HEK293 (cell line): ENCODE measurements around the gene SAFB.
A peak's percentile ranks its signal among the peaks of the same experiment; 100 is the strongest.

Experiments used
- CTCF ChIA-PET: fragments of 350-600 bp; formaldehyde crosslinking; extraction: SDS; loops from one replicate; lab custom pipeline; 2021; ENCODE audit warnings: antibody characterized with exemption; lab: Yijun Ruan, JAX
- POLR2A ChIA-PET: fragments of 300-600 bp; formaldehyde crosslinking; extraction: SDS; loops from one replicate; lab custom pipeline; 2020; ENCODE audit warnings: antibody characterized with exemption, inconsistent platforms; lab: Yijun Ruan, JAX
- H3K27ac ChIP-seq: fragments of 200-500 bp; sonication (Bioruptor generic); 2 replicates; pipeline ENCODE4 v1.5.1; 2014; ENCODE audit warnings: low read depth, low read length, control low read depth, inconsistent platforms; ENCODE audit errors: extremely low read depth
- H3K36me3 ChIP-seq, 2 experiments: fragments of 200-500 bp in 1 of 2; sonication (Bioruptor generic) in 1 of 2; 1 replicate in 1 of 2; 2 replicates in 1 of 2; pipeline ENCODE4 v1.5.1; 2014 to 2017; ENCODE audit warnings: inconsistent platforms in 2 of 2, low read length in 2 of 2; ENCODE audit not compliant: control insufficient read depth in 2 of 2, insufficient read depth in 1 of 2
- H3K4me1 ChIP-seq: fragments of 200-500 bp; sonication (Bioruptor generic); 2 replicates; pipeline ENCODE4 v1.5.1; 2014; ENCODE audit warnings: mild to moderate bottlenecking, low read length, inconsistent platforms; ENCODE audit not compliant: control insufficient read depth, insufficient read depth
- H3K4me3 ChIP-seq: 2 replicates; pipeline ENCODE4 v1.5.1; 2011; ENCODE audit warnings: low read depth, mild to moderate bottlenecking, control low read depth, low read length, moderate library complexity
- H3K9me3 ChIP-seq: fragments of 200-500 bp; sonication (Bioruptor generic); 2 replicates; pipeline ENCODE4 v1.5.1; 2014; ENCODE audit warnings: low read depth, low read length, inconsistent platforms; ENCODE audit not compliant: control insufficient read depth, insufficient read depth
- SETDB1 ChIP-seq: IDR thresholded peaks from one replicate; pipeline ENCODE4 v1.6.1; 2017; ENCODE audit warnings: mild to moderate bottlenecking, low read length, moderate library complexity, mixed read lengths; ENCODE audit not compliant: insufficient read length
- SP2 ChIP-seq: fragments of 450-650 bp; formaldehyde crosslinking; IDR thresholded peaks from 2 replicates; pipeline ENCODE4 v1.5.1; 2016; ENCODE audit warnings: missing biosample characterization, missing genetic modification characterization
- SP7 ChIP-seq: fragments of 450-650 bp; formaldehyde crosslinking; IDR thresholded peaks from 2 replicates; pipeline ENCODE4 v1.5.1; 2016; ENCODE audit warnings: missing biosample characterization, missing genetic modification characterization
- ZFHX2 ChIP-seq: fragments of 450-650 bp; formaldehyde crosslinking; conservative IDR thresholded peaks from 2 replicates; pipeline ENCODE4 v1.5.1; 2016; ENCODE audit warnings: missing biosample characterization, missing genetic modification characterization
- ZFP37 ChIP-seq: fragments of 450-650 bp; formaldehyde crosslinking; IDR thresholded peaks from 2 replicates; pipeline ENCODE4 v1.5.1; 2016; ENCODE audit warnings: missing biosample characterization, missing genetic modification characterization
- ZNF133 ChIP-seq: fragments of 450-650 bp; formaldehyde crosslinking; IDR thresholded peaks from 2 replicates; pipeline ENCODE4 v1.5.1; 2016; ENCODE audit warnings: missing biosample characterization, missing genetic modification characterization
- ZNF146 ChIP-seq: fragments of 450-650 bp; formaldehyde crosslinking; IDR thresholded peaks from 2 replicates; pipeline ENCODE4 v1.5.1; 2016; ENCODE audit warnings: missing biosample characterization, missing genetic modification characterization
- ZNF155 ChIP-seq: fragments of 450-650 bp; formaldehyde crosslinking; IDR thresholded peaks from 2 replicates; pipeline ENCODE4 v1.5.1; 2016; ENCODE audit warnings: missing biosample characterization, missing genetic modification characterization
- ZNF354C ChIP-seq: fragments of 450-650 bp; formaldehyde crosslinking; IDR thresholded peaks from 2 replicates; pipeline ENCODE4 v1.5.1; 2016; ENCODE audit warnings: missing biosample characterization, missing genetic modification characterization, low read depth, borderline replicate concordance
- ZNF416 ChIP-seq: fragments of 450-650 bp; formaldehyde crosslinking; IDR thresholded peaks from 2 replicates; pipeline ENCODE4 v1.5.1; 2016; ENCODE audit warnings: missing biosample characterization, missing genetic modification characterization
- ZNF433 ChIP-seq: fragments of 450-650 bp; formaldehyde crosslinking; IDR thresholded peaks from 2 replicates; pipeline ENCODE4 v1.5.1; 2016; ENCODE audit warnings: missing biosample characterization, missing genetic modification characterization, low read depth
- ZNF514 ChIP-seq: fragments of 450-650 bp; formaldehyde crosslinking; IDR thresholded peaks from 2 replicates; pipeline ENCODE4 v1.5.1; 2016; ENCODE audit warnings: missing biosample characterization, missing genetic modification characterization
- ZNF571 ChIP-seq: fragments of 450-650 bp; formaldehyde crosslinking; IDR thresholded peaks from 2 replicates; pipeline ENCODE4 v1.5.0; 2017; ENCODE audit warnings: missing biosample characterization, missing genetic modification characterization
- ZNF664 ChIP-seq: fragments of 450-650 bp; formaldehyde crosslinking; IDR thresholded peaks from 2 replicates; pipeline ENCODE4 v1.5.1; 2016; ENCODE audit warnings: missing biosample characterization, missing genetic modification characterization
- ZSCAN30 ChIP-seq: fragments of 450-650 bp; IDR thresholded peaks from 2 replicates; pipeline ENCODE4 v1.5.1; 2018; ENCODE audit warnings: missing biosample characterization, mild to moderate bottlenecking, missing genetic modification characterization, moderate library complexity
- TF ChIP-seq, protein P1 (sequence below): fragments of 450-650 bp; formaldehyde crosslinking; conservative IDR thresholded peaks from 2 replicates; pipeline ENCODE4 v1.5.1; 2016; ENCODE audit warnings: low read depth, missing biosample characterization, missing genetic modification characterization
- TF ChIP-seq, protein P2 (sequence below): fragments of 450-650 bp; formaldehyde crosslinking; IDR thresholded peaks from 2 replicates; pipeline ENCODE4 v1.5.1; 2016; ENCODE audit warnings: missing biosample characterization, missing genetic modification characterization

Gene SAFB

DNA sequence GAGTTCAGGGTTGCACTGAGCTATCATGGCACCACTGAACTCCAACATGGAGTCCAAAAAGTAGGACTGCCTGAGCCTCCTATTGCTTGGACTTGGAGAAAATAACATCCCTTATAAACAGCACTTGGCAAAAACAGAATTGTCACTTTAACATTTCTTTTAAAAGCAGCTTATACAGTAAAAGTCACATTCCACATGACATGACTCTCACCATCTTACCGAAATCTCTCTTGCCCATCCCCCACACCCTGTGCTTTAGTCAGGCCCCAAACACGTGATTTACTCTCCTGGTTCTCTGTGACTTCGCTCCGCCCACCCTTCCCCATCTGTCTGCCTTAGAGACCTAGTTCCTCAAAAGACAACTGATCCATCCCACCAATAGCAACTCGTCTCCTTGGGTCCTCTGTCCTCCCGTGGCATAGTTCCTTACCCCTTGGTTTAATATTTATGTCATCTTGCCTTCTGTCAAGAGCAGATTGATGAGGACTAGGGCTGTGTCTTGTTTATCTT, 4.6 kb downstream of the SAFB start (continued):
- TF ChIP-seq, protein P1, sequence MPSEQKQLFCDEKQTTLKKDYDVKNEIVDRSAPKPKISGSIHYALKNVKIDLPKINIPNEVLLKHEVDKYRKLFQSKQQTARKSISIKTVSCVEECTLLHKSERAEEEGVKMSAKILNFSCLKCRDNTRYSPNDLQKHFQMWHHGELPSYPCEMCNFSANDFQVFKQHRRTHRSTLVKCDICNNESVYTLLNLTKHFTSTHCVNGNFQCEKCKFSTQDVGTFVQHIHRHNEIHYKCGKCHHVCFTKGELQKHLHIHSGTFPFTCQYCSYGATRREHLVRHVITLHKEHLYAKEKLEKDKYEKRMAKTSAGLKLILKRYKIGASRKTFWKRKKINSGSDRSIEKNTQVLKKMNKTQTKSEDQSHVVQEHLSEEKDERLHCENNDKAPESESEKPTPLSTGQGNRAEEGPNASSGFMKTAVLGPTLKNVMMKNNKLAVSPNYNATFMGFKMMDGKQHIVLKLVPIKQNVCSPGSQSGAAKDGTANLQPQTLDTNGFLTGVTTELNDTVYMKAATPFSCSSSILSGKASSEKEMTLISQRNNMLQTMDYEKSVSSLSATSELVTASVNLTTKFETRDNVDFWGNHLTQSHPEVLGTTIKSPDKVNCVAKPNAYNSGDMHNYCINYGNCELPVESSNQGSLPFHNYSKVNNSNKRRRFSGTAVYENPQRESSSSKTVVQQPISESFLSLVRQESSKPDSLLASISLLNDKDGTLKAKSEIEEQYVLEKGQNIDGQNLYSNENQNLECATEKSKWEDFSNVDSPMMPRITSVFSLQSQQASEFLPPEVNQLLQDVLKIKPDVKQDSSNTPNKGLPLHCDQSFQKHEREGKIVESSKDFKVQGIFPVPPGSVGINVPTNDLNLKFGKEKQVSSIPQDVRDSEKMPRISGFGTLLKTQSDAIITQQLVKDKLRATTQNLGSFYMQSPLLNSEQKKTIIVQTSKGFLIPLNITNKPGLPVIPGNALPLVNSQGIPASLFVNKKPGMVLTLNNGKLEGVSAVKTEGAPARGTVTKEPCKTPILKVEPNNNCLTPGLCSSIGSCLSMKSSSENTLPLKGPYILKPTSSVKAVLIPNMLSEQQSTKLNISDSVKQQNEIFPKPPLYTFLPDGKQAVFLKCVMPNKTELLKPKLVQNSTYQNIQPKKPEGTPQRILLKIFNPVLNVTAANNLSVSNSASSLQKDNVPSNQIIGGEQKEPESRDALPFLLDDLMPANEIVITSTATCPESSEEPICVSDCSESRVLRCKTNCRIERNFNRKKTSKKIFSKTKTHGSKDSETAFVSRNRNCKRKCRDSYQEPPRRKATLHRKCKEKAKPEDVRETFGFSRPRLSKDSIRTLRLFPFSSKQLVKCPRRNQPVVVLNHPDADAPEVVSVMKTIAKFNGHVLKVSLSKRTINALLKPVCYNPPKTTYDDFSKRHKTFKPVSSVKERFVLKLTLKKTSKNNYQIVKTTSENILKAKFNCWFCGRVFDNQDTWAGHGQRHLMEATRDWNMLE: no peak
- no peak for TF ChIP-seq ZNF433
- TF ChIP-seq ZNF354C (tag by site-specific recombination): no peak
- peak; percentile 30; the same call in 1 of the 2 replicates for TF ChIP-seq SP2
- no peak for TF ChIP-seq ZNF416 (tag by site-specific recombination)
- no peak for TF ChIP-seq ZNF133 (tag by site-specific recombination)
- 0 out of 2 replicates have a peak, but pooled peaks have one; percentile 28 for TF ChIP-seq SP7
- no peak for TF ChIP-seq SETDB1
- TF ChIP-seq ZNF571 (tag by site-specific recombination): no peak
- TF ChIP-seq ZFHX2: peak; percentile 54

DNA sequence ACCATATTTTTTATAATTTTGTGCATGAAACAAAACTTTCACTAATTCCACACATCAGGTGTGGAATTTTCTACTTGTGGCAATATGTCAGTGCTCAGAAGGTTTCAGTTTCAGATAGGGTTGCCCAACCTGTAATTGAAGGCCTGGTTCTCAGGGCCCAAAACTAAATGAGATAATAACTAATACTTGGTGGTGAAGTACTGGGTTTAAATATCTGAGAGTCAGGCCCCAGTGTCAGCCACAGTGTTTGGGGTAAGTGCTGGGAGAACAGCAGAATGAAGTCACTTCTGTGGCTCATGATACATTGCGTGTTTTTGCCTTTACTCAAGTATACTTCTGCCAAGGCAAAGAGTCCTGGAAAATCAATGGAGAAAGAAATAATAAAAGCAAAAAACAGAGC, 5.6 kb downstream of the SAFB start:
- H3K4me1 ChIP-seq: peaks cover 18% of the 10 kb centered on the region

DNA sequence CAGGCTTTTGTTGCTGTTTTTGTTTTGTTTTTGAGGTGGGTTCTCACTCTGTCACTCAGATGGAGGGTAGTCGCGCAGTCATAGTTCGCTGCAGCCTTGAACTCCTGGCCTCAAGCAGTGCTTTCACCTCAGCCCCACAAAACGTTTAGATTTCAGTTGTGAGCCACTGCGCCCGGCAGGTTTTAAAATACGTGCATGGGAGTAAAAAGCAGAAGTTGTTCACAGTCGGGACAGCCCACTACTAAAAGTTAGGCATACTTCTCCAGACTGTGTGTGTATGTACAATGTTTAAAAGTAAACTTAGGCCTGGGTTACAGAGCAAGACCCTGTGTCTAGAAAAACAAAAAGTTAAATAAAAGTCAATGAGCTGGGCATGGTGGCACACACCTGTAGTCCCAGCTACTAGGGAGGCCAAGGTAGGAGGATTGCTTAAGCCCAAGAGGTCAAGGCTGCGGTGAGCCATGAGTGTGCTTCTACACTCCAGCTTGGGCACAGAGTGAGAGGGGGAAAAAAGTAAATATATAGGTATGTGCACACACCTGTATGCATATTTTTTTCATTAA, 6.1 kb downstream of the SAFB start:
- ChIA-PET POLR2A (no interaction called here), CTCF (no interaction called here)
- no peaks in the 10 kb centered on the region for H3K9me3 ChIP-seq
- no peak for TF ChIP-seq ZNF155
- no peak for TF ChIP-seq ZNF146 (tag by site-specific recombination)
- TF ChIP-seq, protein P2, sequence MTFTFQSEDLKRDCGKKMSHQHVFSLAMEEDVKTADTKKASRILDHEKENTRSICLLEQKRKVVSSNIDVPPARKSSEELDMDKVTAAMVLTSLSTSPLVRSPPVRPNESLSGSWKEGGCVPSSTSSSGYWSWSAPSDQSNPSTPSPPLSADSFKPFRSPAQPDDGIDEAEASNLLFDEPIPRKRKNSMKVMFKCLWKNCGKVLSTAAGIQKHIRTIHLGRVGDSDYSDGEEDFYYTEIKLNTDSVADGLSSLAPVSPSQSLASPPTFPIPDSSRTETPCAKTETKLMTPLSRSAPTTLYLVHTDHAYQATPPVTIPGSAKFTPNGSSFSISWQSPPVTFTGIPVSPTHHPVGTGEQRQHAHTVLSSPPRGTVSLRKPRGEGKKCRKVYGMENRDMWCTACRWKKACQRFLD: no peak
- TF ChIP-seq ZNF514 (tag by site-specific recombination): no peak
- no peak for TF ChIP-seq ZNF433
- TF ChIP-seq ZNF664 (tag by site-specific recombination): peak; percentile 53
- TF ChIP-seq ZFP37 (tag by site-specific recombination): no peak
- peaks cover 57 to 88% of the 10 kb centered on the region in 2 experiments for H3K36me3 ChIP-seq
- no peak overlapping the region; the same call in 1 of the 2 replicates for H3K27ac ChIP-seq
- H3K4me1 ChIP-seq: peaks cover 18% of the 10 kb centered on the region
- H3K4me3 ChIP-seq: no peak overlapping the region

More for the DNA sequence above, 5.6 kb downstream of the SAFB start:
- ChIA-PET POLR2A (no interaction called here), CTCF (no interaction called here)
- Histone ChIP-seq H3K4me3 (no peak overlapping the region), H3K9me3 (no peaks in the 10 kb centered on the region), H3K36me3 (peaks cover 56 to 85% of the 10 kb centered on the region in 2 experiments), H3K27ac (no peak overlapping the region)
- TF ChIP-seq SP7 (peak; percentile 52), ZSCAN30 (tag by site-specific recombination) (no peak)
- TF ChIP-seq, all 188 proteins: peak for 1
